Neural cell (in vitro differentiated cells): ENCODE results near the gene CMBL.
A peak's percentile ranks its signal among the peaks of the same experiment; 100 is the strongest.

Experiments
- EP300 ChIP-seq: fragments of 450-650 bp; conservative IDR thresholded peaks from 2 replicates; pipeline ENCODE4 v1.6.1; 2014; ENCODE audit warnings: antibody characterized with exemption, mild to moderate bottlenecking, moderate library complexity; ENCODE audit not compliant: poor library complexity, severe bottlenecking
- EZH2 ChIP-seq: fragments of 200-600, 300-800 bp; shearing (Covaris generic), sonication (generic); IDR thresholded peaks from 2 replicates; pipeline ENCODE4 v1.6.1; 2014; ENCODE audit warnings: antibody characterized with exemption, low read length, borderline replicate concordance, mild to moderate bottlenecking; ENCODE audit not compliant: insufficient read depth, poor library complexity, severe bottlenecking
- POLR2AphosphoS5 ChIP-seq: IDR thresholded peaks from 2 replicates; pipeline ENCODE4 v1.6.1; 2012
- RAD21 ChIP-seq: fragments of 450-650 bp; conservative IDR thresholded peaks from 2 replicates; pipeline ENCODE4 v1.6.1; 2014; ENCODE audit warnings: antibody characterized with exemption, mild to moderate bottlenecking, moderate library complexity
- REST ChIP-seq: IDR thresholded peaks from 2 replicates; pipeline ENCODE4 v1.6.1; 2012; ENCODE audit warnings: borderline replicate concordance
- SMC3 ChIP-seq: fragments of 450-650 bp; conservative IDR thresholded peaks from 2 replicates; pipeline ENCODE4 v1.6.1; 2014; ENCODE audit warnings: antibody characterized with exemption, mild to moderate bottlenecking, moderate library complexity; ENCODE audit not compliant: poor library complexity
- TAF1 ChIP-seq: IDR thresholded peaks from 2 replicates; pipeline ENCODE4 v1.6.1; 2012; ENCODE audit warnings: low read depth
- TF ChIP-seq, protein P1 (sequence below): fragments of 450-650 bp; IDR thresholded peaks from 2 replicates; pipeline ENCODE4 v1.5.1; 2014; ENCODE audit warnings: antibody characterized with exemption, mild to moderate bottlenecking, moderate library complexity; ENCODE audit not compliant: poor library complexity, severe bottlenecking

DNA sequence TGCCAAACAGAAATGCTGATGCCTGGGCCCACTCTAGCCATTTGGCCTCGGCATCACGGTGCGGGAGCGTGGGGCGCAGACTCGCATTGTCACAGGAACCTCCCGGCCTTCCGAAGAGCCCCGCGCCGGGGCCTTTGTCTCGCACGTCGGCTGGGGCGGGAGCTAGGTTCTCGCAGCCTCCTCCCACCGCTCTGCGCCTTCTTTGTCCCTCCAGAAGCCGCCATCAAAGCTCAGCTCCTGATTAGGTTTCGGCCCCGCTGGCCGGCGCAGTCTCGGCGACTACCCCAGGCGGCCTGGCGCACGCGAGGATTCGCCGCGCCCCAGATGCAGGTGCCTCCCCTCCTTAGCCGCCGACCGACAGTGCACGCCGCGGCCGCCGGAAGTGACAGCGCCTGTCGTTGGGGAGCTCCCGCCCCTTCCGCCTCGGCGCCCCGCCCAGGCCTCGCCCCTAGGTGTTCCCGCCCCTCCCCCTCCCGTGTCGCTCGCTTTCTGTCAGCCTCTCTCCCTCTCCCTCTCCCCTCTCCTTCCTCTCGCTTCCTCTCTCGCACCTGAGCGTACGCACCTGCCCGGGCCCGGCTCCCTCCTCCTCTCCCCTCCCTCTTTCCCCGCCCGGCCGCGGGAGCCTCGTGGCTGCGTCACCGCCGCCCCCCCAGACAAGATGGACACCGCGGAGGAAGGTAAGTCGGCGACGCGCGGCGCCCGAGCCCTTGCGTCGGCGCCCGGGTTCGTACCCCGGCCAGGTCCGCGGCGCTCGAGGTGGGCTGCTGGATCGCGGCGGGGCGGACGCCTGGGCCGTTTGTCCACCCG is 45.7 kb upstream of the CMBL start, which contains the start of gene MARCHF6:
- TF ChIP-seq EZH2 = no peak
- TF ChIP-seq, protein P1, sequence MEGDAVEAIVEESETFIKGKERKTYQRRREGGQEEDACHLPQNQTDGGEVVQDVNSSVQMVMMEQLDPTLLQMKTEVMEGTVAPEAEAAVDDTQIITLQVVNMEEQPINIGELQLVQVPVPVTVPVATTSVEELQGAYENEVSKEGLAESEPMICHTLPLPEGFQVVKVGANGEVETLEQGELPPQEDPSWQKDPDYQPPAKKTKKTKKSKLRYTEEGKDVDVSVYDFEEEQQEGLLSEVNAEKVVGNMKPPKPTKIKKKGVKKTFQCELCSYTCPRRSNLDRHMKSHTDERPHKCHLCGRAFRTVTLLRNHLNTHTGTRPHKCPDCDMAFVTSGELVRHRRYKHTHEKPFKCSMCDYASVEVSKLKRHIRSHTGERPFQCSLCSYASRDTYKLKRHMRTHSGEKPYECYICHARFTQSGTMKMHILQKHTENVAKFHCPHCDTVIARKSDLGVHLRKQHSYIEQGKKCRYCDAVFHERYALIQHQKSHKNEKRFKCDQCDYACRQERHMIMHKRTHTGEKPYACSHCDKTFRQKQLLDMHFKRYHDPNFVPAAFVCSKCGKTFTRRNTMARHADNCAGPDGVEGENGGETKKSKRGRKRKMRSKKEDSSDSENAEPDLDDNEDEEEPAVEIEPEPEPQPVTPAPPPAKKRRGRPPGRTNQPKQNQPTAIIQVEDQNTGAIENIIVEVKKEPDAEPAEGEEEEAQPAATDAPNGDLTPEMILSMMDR = no peak
- TF ChIP-seq TAF1 = peak; percentile 59
- TF ChIP-seq POLR2AphosphoS5 = peak; percentile 100
- peak; percentile 74 for TF ChIP-seq EP300
- TF ChIP-seq REST = no peak
- TF ChIP-seq SMC3 = peak; percentile 65
- peak; percentile 68 for TF ChIP-seq RAD21
